Measurements from ENCODE around the gene RPLP1. TPM values are rescaled to one million over a fixed set of nuclear protein-coding genes. Genes with fewer than 3 reads are reported as not detected.

RPLP1 gene
- total RNA-seq, 1 experiment from 2014 or later, result 1,587 TPM

- no peaks in the 10 kb centered on the region for H3K27me3 Mint-ChIP-seq (ENCODE audit: insufficient read depth, unreplicated experiment)
- CTCF ChIA-PET, result interaction anchor here (1.0 to 2.1 kb wide), 2 partner anchors 48 to 356 kb away, joined by 3 to 11 read pairs; no protein-coding TSS in a partner anchor
- H3K27ac Mint-ChIP-seq (ENCODE audit: unreplicated experiment), result peak overlapping the region; percentile 95
- H3K9me3 ChIP-seq, result no peaks in the 10 kb centered on the region; the same call in 1 of the 2 replicates
- DNase-seq, result peak; percentile 71 to 75
- intact Hi-C loops (cut with micrococcal nuclease; ENCODE audit: unreplicated experiment), result loop anchor here (2.0 to 5.0 kb wide), 2 partner anchors 38 to 357 kb away; partner anchors contain the start of gene RPLP1
- H3K9me3 Mint-ChIP-seq (ENCODE audit: unreplicated experiment), result no peaks in the 10 kb centered on the region
- peak overlapping the region; percentile 88 for H3K4me3 ChIP-seq (ENCODE audit: low read depth, low read length)
- H3K4me1 ChIP-seq, result peaks cover 24% of the 10 kb centered on the region
- H3K27me3 ChIP-seq (replicated peaks; ENCODE audit: control insufficient read depth, insufficient read depth, low read length), result no peaks in the 10 kb centered on the region
- no TSS peak for BruUV-seq (replicated peaks)
- peak overlapping the region; percentile 92 for H3K4me3 Mint-ChIP-seq (ENCODE audit: unreplicated experiment)
- POLR2A ChIA-PET, result interaction anchor here (0.6 to 1.8 kb wide), 7 partner anchors 8 to 1191 kb away, joined by 5 to 23 read pairs (median 8); partner anchors contain the start of gene RPLP1
- TF ChIP-seq CTCF (IDR thresholded peaks at IDR 0.05; ENCODE audit: insufficient read depth in 1 of 2, low read depth in 1 of 2, low read length in 1 of 2, severe bottlenecking in 1 of 2, unreplicated experiment in 1 of 2), result no peak
- H3K36me3 Mint-ChIP-seq (ENCODE audit: insufficient read depth, unreplicated experiment), result peaks cover 40% of the 10 kb centered on the region
- no peaks in the 10 kb centered on the region for H3K36me3 ChIP-seq (ENCODE audit: control insufficient read depth, insufficient read depth, low read length)
- H3K4me1 Mint-ChIP-seq (ENCODE audit: low read depth, unreplicated experiment), result no peaks in the 10 kb centered on the region
These were observed 37.9 kb upstream of the RPLP1 start for GRCh38 chr15:69414701-69415167.

GRCh38 chr15:69415381-69415780, 37.2 kb upstream of the RPLP1 start:
- BruUV-seq (replicated peaks), result TSS peak; percentile 70
- Histone ChIP-seq H3K4me1 (peaks cover 24% of the 10 kb centered on the region), H3K9me3 (no peaks in the 10 kb centered on the region; the same call in 1 of the 2 replicates), H3K27me3 (replicated peaks; ENCODE audit: control insufficient read depth, insufficient read depth, low read length) (no peaks in the 10 kb centered on the region), H3K36me3 (ENCODE audit: control insufficient read depth, insufficient read depth, low read length) (no peaks in the 10 kb centered on the region), H3K4me3 (ENCODE audit: low read depth, low read length) (peak overlapping the region; percentile 88)
- intact Hi-C loops (cut with micrococcal nuclease; ENCODE audit: unreplicated experiment), result loop anchor here (2.0 kb wide), 1 partner anchor 37 kb away; the partner anchor contains the start of gene RPLP1
- H3K36me3 Mint-ChIP-seq (ENCODE audit: insufficient read depth, unreplicated experiment), result peaks cover 44% of the 10 kb centered on the region
- DNase-seq, result no peak
- peak overlapping the region; percentile 95 for H3K27ac Mint-ChIP-seq (ENCODE audit: unreplicated experiment)
- no peaks in the 10 kb centered on the region for H3K4me1 Mint-ChIP-seq (ENCODE audit: low read depth, unreplicated experiment)
- H3K4me3 Mint-ChIP-seq (ENCODE audit: unreplicated experiment), result peak overlapping the region; percentile 92
- TF ChIP-seq CTCF (IDR thresholded peaks at IDR 0.05; ENCODE audit: insufficient read depth in 1 of 2, low read depth in 1 of 2, low read length in 1 of 2, severe bottlenecking in 1 of 2, unreplicated experiment in 1 of 2), result no peak
- H3K9me3 Mint-ChIP-seq (ENCODE audit: unreplicated experiment), result no peaks in the 10 kb centered on the region
- POLR2A ChIA-PET, result interaction anchor here (1.1 to 1.8 kb wide), 5 partner anchors 22 to 52 kb away, joined by 7 to 23 read pairs (median 8); partner anchors contain the start of gene RPLP1
- no peaks in the 10 kb centered on the region for H3K27me3 Mint-ChIP-seq (ENCODE audit: insufficient read depth, unreplicated experiment)
- CTCF ChIA-PET, result interaction anchor here (2.1 kb wide), 1 partner anchor 47 kb away, joined by 11 read pairs; no protein-coding TSS in a partner anchor

- H3K9me3 ChIP-seq, result no peaks in the 10 kb centered on the region; the same call in 1 of the 2 replicates
- BruUV-seq (replicated peaks), result no TSS peak
- no peaks in the 10 kb centered on the region for H3K9me3 Mint-ChIP-seq (ENCODE audit: unreplicated experiment)
- H3K27me3 Mint-ChIP-seq (ENCODE audit: insufficient read depth, unreplicated experiment), result no peaks in the 10 kb centered on the region
- ChIA-PET CTCF (no interaction called here), POLR2A (interaction anchor here (0.9 kb wide), 1 partner anchor 35 kb away, joined by 3 read pairs; the partner anchor contains the start of gene RPLP1)
- H3K27me3 ChIP-seq (replicated peaks; ENCODE audit: control insufficient read depth, insufficient read depth, low read length), result no peaks in the 10 kb centered on the region
- H3K27ac Mint-ChIP-seq (ENCODE audit: unreplicated experiment), result no peak overlapping the region
- H3K36me3 Mint-ChIP-seq (ENCODE audit: insufficient read depth, unreplicated experiment), result peaks cover 62% of the 10 kb centered on the region
- H3K36me3 ChIP-seq (ENCODE audit: control insufficient read depth, insufficient read depth, low read length), result no peaks in the 10 kb centered on the region
- H3K4me1 ChIP-seq, result peaks cover 18% of the 10 kb centered on the region
- no peak overlapping the region for H3K4me3 Mint-ChIP-seq (ENCODE audit: unreplicated experiment)
- H3K4me1 Mint-ChIP-seq (ENCODE audit: low read depth, unreplicated experiment), result no peaks in the 10 kb centered on the region
- no peak overlapping the region for H3K4me3 ChIP-seq (ENCODE audit: low read depth, low read length)
- intact Hi-C loops (cut with micrococcal nuclease; ENCODE audit: unreplicated experiment), result no loop called here
- no peak for DNase-seq
- TF ChIP-seq CTCF (IDR thresholded peaks at IDR 0.05; ENCODE audit: insufficient read depth in 1 of 2, low read depth in 1 of 2, low read length in 1 of 2, severe bottlenecking in 1 of 2, unreplicated experiment in 1 of 2), result no peak
These were observed 35.0 kb upstream of the RPLP1 start for GRCh38 chr15:69417581-69417980.

Data from Caco-2 (cell line).